Stimulated activated naive CD8-positive, alpha-beta T cell treated with anti-CD3 and anti-CD28 coated beads, Interleukin-15, amount 100 ng/mL, for 72 hours (primary cell): ENCODE measurements around the gene LRRK2.

Experiments
- ATAC-seq: fragments of 150-1000 bp; cut with Tn5 transposase; 2 replicates; pipeline ENCODE4 v1.10.0; 2021; ENCODE audit warnings: mild to moderate bottlenecking, moderate library complexity
- DNase-seq, 2 donors: peaks; one replicate each; pipeline ENCODE4 v3.0.0; 2021 to 2022
- H3K27ac Mint-ChIP-seq, 2 donors: one replicate each; pipeline ENCODE4 v1.8.0; 2022; ENCODE audit warnings: mild to moderate bottlenecking in 2 of 2, mixed read lengths in 2 of 2, moderate library complexity in 2 of 2
- H3K27me3 Mint-ChIP-seq: one replicate; pipeline ENCODE4 v1.8.0; 2022; ENCODE audit warnings: mixed read lengths
- H3K4me1 Mint-ChIP-seq: one replicate; pipeline ENCODE4 v1.8.0; 2022; ENCODE audit warnings: mild to moderate bottlenecking, mixed read lengths
- H3K4me3 Mint-ChIP-seq, 2 donors: one replicate each; pipeline ENCODE4 v1.8.0; 2022; ENCODE audit warnings: mild to moderate bottlenecking in 2 of 2, mixed read lengths in 2 of 2, moderate library complexity in 1 of 2
- H3K9me3 Mint-ChIP-seq, 2 donors: one replicate each; pipeline ENCODE4 v1.8.0; 2022; ENCODE audit warnings: mixed read lengths in 2 of 2

LRRK2 gene

DNA sequence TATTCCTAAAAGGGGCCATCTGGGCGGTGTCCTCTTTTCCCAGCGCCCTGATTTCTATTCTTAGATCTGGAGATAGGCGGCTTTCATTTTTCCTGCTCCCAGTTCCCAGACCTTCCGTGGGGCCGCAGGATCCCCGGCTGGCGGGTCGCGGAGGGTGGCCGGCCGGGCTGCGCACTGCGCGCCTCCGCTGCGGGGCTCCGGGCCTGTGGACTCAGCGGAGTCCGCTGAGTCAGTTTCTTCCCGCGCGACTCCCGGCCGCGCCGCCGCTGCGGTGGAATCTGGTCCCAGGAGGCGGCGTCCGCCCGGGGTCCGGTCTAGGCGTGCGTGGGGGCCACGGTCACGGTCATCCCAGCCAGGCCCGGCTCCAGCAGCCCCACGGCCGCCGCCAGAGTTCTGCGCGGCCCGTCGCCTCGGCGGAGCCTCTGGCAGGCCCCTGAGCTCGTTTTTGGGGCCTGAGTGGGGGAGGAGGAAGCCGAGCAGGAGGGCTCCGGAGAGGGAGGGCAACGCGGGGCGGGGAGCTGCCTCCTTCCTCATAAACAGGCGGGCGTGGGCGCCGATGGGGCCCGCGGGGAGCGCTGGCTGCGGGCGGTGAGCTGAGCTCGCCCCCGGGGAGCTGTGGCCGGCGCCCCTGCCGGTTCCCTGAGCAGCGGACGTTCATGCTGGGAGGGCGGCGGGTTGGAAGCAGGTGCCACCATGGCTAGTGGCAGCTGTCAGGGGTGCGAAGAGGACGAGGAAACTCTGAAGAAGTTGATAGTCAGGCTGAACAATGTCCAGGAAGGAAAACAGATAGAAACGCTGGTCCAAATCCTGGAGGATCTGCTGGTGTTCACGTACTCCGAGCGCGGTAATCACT lies at the start of gene LRRK2:
Gene LRRK2, plus strand, starts transcription at position 559 of the 853 bp plus-strand sequence. Its CDS starts 135 bp downstream, at position 694.
- Mint-ChIP-seq H3K9me3 (no peaks in the 10 kb centered on the region), H3K27me3 (peaks cover 58% of the 10 kb centered on the region), H3K27ac (peak within 1 kb of the TSS in 1 of 2 donors; percentile 62), H3K4me1 (peaks cover 6% of the 10 kb centered on the region), H3K4me3 (peak within 1 kb of the TSS; percentile 49 to 64)
- DNase-seq, result peak; percentile 46 to 47
- peak; percentile 88 for ATAC-seq

DNA sequence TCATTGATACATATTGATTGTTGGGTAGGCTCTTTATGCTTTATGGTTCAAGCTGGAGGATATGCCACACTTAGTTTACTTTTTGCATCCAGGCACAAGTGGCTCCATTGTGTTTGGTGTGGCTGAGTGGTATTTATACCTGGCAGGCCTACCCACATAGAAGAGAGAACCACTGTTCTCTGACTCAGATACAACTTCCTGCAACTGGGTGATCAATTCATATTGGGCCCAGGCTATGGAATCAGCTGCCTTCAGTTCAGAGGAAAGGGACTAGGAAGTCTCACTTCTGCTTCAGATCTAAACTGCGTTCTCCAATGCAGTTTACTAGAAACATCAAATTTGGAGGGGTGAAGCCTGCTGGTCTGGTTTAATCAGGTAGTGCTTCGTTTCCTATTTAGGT lies 49.8 kb upstream of the LRRK2 start:
- H3K4me1 Mint-ChIP-seq, result peaks cover 6% of the 10 kb centered on the region
- peaks cover 7% of the 10 kb centered on the region for H3K27me3 Mint-ChIP-seq
- ATAC-seq (peak; percentile 39), DNase-seq (no peak)
- peaks cover under 1 to 4% of the 10 kb centered on the region in 2 donors for H3K9me3 Mint-ChIP-seq
- no peak overlapping the region for H3K27ac Mint-ChIP-seq
- H3K4me3 Mint-ChIP-seq, result no peak overlapping the region

DNA sequence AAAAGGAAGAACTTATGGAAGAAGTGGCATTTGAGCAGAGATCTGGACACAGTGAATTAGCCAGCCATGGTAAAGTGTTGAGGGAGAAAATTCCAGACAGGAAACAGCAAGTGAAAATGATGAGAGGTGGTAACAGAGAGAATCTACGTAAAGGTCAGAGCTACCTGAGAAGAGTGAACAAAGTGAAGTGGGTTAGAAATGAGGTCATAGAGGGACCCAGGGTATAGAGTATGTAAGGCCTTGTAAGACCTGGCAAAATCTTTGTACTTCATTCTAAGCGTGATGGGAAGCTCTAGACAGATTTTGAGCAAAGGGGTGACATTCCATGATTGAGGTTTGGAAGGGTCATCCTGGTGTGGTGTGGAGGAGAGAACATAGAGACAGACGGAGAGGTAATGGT lies 49.3 kb upstream of the LRRK2 start:
- H3K4me1 Mint-ChIP-seq, result peaks cover 4% of the 10 kb centered on the region
- no peak overlapping the region for H3K27ac Mint-ChIP-seq
- ATAC-seq (no peak), DNase-seq (no peak)
- no peak overlapping the region for H3K4me3 Mint-ChIP-seq
- peaks cover 5 to 8% of the 10 kb centered on the region in 2 donors for H3K9me3 Mint-ChIP-seq
- peaks cover 7% of the 10 kb centered on the region for H3K27me3 Mint-ChIP-seq

DNA sequence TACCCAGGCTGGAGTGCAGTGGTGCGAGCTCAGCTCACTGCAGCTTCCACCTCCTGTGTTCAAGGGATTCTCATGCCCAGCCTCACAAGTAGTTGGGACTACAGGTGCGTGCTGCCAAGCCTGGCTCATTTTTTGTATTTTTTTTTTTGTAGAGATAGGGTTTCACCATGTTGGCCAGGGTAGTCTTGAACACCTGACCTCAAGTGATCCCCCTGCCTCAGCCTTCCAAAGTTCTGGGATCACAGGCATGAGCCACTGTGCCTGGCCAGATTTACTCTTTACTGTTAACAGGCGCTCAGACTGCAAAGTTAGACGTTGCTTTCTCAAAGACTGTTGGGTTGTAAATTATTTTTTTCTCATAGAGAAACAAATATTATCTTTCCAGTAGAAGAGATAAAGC lies 46.1 kb upstream of the LRRK2 start:
- ATAC-seq, result no peak
- Mint-ChIP-seq H3K27ac (no peak overlapping the region), H3K4me3 (no peak overlapping the region), H3K4me1 (no peaks in the 10 kb centered on the region), H3K9me3 (peaks cover 5 to 9% of the 10 kb centered on the region in 2 donors), H3K27me3 (peaks cover 7% of the 10 kb centered on the region)
- DNase-seq, result no peak

DNA sequence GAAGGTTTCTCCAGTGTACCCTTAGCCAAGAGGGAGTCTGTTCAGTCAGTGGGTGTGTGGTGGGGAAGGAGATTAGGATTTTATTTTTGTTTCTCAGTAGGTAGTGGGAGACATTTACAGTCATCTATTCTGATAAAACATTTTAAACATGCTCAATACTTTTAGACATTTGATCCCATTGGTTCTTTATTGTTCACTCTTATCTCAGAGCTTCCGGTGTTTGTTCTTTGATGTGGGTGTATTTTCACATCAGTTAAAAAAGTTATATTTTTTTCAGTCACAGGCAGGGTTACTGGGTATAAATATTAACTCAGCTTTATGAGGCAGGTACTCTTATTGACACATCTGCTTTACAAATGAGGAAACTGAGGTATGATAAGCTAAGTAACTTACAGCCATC lies 43.3 kb upstream of the LRRK2 start:
- DNase-seq, result no peak
- Mint-ChIP-seq H3K27me3 (no peaks in the 10 kb centered on the region), H3K4me3 (no peak overlapping the region), H3K4me1 (no peaks in the 10 kb centered on the region), H3K27ac (no peak overlapping the region), H3K9me3 (peaks cover 5% of the 10 kb centered on the region in 2 donors)
- no peak for ATAC-seq

DNA sequence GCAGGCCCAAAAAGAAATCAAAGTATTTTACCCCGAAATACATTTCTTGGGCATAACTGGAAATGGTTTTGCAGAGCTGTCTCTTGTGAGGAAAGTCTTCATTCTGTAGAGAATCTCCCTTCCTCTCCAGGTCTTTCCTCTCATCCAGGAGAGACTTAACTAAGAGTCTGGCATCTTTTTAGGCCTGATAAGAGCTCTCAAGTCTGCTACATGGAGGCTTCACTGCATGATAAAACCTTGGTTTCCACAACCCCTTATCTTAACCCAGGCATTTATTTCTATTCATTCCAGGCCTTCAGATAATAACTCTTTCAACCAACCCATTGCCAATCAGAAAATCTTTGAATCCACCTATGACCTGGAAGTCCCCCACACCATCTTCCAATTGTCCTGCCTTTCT lies 41.1 kb upstream of the LRRK2 start:
- Mint-ChIP-seq H3K4me1 (no peaks in the 10 kb centered on the region), H3K4me3 (no peak overlapping the region), H3K27me3 (no peaks in the 10 kb centered on the region), H3K27ac (peak overlapping the region in 1 of 2 donors; percentile 69), H3K9me3 (peaks cover 5% of the 10 kb centered on the region in 2 donors)
- ATAC-seq (no peak), DNase-seq (no peak)

DNA sequence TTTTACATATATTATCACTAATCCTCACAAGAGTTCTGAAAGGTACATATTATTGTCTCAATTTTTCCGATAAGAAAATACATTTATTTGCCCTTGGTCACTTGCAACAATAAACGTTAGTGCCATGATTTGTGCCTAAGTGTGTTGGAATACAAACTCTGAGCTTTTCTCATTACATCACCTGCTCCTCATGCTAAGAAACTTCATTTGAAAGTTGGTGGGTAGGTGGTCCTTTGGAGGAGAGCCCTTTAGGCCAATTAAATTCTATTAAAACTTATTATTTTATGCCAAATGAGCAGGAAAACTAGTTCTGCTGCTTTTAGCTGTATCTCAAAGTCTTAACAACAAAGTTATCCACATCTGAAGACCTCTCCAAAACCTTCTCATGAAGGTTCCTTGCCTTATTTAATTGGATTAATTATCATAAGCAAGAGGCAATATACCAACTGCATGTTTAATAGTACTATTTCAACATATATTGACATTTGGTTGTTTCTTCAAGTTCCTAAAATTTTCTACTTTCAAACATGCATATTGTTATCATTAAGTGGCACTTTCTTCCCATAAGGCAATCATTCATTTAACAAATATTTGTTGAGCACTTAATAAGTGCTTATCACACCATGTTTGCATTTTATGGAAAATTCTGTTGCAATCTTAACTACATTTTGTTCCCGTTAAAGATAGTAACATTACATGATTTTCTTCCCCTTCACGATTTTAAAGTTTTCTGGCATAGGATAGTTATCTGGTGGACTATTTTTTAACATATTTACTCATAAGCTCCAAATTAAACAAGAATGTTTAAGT lies 40.1 kb upstream of the LRRK2 start:
- ATAC-seq, result no peak
- Mint-ChIP-seq H3K4me1 (no peaks in the 10 kb centered on the region), H3K27ac (no peak overlapping the region), H3K4me3 (no peak overlapping the region), H3K9me3 (peaks cover 5% of the 10 kb centered on the region in 2 donors), H3K27me3 (no peaks in the 10 kb centered on the region)
- DNase-seq, result no peak

DNA sequence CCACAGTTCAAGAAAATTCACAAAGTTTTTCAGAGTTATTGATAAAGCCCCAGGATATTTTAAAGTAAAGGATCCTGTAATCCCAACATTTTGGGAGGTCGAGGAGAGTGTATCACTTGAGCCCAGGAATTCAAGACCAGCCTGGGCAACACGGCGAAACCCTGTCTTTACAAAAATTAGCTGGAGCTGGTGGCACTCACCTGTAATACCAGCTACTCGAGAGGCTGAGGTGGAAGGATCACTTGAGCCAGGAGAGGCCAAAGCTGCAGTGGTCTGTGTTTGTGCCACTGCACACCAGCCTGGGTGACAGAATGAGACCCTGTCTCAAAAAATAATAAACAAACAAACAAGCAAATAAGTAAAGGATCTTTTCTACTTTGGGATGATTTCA lies 39.5 kb upstream of the LRRK2 start:
- ATAC-seq (no peak), DNase-seq (no peak)
- H3K27me3 Mint-ChIP-seq, result no peaks in the 10 kb centered on the region
- no peaks in the 10 kb centered on the region for H3K4me1 Mint-ChIP-seq
- no peak overlapping the region for H3K4me3 Mint-ChIP-seq
- no peak overlapping the region for H3K27ac Mint-ChIP-seq
- peaks cover 3% of the 10 kb centered on the region in 2 donors for H3K9me3 Mint-ChIP-seq

DNA sequence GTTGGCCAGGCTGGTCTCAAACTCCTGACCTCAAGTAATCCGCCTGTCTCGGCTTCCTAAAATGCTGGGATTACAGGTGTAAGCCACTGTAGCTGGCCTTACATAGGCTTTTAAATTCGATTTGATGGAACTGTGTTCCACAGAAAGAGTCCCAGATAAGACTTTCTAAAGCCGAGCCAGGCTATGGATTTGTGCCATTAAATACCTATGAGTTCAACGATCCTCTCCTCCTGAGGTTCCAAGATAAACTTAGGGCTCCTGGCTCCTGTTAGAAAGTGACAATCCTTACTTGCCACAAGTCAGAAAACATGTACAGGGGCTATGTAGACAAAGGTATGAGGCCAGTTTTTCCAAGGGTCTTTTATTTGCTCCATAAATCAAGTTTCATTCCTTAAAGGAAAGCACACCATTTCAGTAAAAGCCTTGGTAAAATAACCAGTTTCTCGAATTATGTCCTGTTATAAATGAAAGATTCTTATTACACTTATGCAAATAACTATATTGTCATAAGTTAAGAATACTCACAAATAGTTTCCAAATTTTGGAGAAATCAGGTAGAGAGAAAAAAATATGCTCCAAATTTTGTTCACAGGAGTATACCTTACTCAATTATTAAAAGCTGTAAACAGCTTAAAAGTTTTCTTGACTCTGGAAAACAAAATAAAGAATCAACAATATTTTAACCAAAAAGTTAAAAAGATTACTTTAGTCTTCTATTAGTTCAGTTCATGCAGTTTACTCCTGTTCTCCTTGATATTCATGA lies 36.1 kb upstream of the LRRK2 start:
- Mint-ChIP-seq H3K4me3 (no peak overlapping the region), H3K27ac (no peak overlapping the region), H3K27me3 (no peaks in the 10 kb centered on the region), H3K4me1 (peaks cover 8% of the 10 kb centered on the region), H3K9me3 (no peaks in the 10 kb centered on the region)
- no peak for DNase-seq
- ATAC-seq, result no peak

DNA sequence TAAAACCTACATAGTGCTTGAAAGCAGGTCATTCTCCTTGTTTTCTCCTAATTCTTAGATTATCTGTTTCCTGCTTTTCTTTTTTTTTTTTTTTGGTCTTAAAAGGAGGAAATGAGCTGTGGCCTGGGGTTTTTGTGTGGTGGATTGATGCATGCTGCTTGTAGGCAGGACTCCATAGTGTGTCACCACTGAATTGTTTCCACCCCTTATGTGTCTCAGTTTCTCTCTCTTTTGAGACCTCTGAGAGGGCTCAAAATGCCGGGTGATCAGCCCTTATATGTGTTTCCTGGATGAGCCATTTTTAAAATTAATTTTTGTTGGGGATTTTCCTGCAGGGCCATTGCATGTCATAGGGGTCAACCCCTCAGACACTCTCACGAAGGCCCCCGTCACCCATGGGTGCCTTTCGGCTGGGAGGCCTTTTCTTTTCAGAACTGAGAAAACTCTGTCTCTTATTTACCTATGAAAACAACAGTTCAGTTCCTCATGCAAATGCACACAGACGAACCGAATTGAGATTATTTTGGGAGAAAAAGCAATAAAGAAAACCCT lies 32.0 kb upstream of the LRRK2 start:
- ATAC-seq (peak; percentile 86), DNase-seq (peak in 1 of 2 donors; percentile 21)

DNA sequence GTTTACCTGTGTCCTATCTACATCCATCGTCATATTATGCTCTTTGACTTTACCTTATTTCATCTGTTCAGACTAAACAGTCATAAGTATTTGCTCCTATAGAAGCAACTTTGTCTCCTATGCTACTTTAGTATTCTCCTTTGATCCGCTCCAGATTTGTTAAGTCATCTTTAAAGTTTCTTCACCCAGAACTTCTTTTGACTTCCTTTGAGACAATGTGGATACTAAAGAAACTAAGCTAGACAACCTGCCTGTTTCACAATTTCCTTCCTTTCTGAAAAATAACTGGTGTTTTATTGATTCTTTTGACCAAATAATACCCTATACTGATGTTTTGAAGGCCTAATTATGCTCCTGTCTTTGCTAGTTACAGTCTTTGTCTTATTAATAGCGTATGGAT lies 30.0 kb upstream of the LRRK2 start:
- Mint-ChIP-seq H3K4me1 (peaks cover 8% of the 10 kb centered on the region), H3K27ac (no peak overlapping the region), H3K9me3 (no peaks in the 10 kb centered on the region), H3K27me3 (no peaks in the 10 kb centered on the region), H3K4me3 (no peak overlapping the region)
- ATAC-seq (no peak), DNase-seq (no peak)

More for the DNA sequence above, 32.0 kb upstream of the LRRK2 start:
- no peak overlapping the region for H3K4me3 Mint-ChIP-seq
- H3K27me3 Mint-ChIP-seq, result no peaks in the 10 kb centered on the region
- no peak overlapping the region for H3K27ac Mint-ChIP-seq
- H3K9me3 Mint-ChIP-seq, result no peaks in the 10 kb centered on the region
- peaks cover 8% of the 10 kb centered on the region for H3K4me1 Mint-ChIP-seq

DNA sequence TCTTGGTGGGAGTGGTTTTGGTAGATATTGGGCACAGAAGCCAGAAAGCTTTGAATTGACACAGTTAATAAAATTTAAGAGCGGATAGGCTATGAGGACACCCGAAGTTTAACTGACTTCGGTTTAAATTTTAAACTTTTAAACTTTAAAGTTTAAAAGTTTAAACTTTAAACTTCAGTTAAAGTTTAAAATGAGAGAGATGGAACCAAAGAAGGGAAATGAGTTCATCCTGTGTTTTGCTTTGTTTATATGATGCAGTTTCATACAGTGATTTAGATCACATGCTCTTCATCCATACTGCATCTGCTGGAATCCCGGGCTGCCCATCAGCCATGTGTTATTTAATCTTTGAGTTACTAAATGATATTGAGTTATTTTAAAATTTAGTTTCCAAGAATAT lies 27.2 kb upstream of the LRRK2 start:
- no peak overlapping the region for H3K4me3 Mint-ChIP-seq
- ATAC-seq, result no peak
- no peak overlapping the region for H3K27ac Mint-ChIP-seq
- H3K4me1 Mint-ChIP-seq, result peaks cover 6% of the 10 kb centered on the region
- no peak for DNase-seq
- no peaks in the 10 kb centered on the region for H3K9me3 Mint-ChIP-seq
- no peaks in the 10 kb centered on the region for H3K27me3 Mint-ChIP-seq

DNA sequence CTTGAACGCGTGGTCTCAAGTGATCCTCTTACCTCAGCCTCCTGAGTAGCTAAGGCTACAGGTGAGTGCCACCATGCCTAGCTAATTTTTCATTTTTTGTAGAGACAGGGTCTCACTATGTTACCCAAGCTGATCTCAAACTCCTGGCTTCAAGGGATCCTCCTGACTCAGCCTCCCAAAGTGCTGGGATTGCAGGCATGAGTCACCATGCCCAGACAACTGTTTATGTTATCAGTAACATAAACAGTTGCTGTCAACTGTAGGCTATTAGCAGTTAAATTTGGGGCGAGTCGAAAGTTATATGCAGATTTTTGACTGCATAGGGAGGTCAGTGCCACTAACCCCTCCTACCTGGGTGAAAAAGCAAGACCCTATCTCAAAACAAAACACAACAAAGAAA lies 26.2 kb upstream of the LRRK2 start:
- H3K4me1 Mint-ChIP-seq, result no peaks in the 10 kb centered on the region
- H3K9me3 Mint-ChIP-seq, result no peaks in the 10 kb centered on the region
- no peak for DNase-seq
- no peak overlapping the region for H3K4me3 Mint-ChIP-seq
- H3K27ac Mint-ChIP-seq, result no peak overlapping the region
- ATAC-seq, result no peak
- H3K27me3 Mint-ChIP-seq, result no peaks in the 10 kb centered on the region

DNA sequence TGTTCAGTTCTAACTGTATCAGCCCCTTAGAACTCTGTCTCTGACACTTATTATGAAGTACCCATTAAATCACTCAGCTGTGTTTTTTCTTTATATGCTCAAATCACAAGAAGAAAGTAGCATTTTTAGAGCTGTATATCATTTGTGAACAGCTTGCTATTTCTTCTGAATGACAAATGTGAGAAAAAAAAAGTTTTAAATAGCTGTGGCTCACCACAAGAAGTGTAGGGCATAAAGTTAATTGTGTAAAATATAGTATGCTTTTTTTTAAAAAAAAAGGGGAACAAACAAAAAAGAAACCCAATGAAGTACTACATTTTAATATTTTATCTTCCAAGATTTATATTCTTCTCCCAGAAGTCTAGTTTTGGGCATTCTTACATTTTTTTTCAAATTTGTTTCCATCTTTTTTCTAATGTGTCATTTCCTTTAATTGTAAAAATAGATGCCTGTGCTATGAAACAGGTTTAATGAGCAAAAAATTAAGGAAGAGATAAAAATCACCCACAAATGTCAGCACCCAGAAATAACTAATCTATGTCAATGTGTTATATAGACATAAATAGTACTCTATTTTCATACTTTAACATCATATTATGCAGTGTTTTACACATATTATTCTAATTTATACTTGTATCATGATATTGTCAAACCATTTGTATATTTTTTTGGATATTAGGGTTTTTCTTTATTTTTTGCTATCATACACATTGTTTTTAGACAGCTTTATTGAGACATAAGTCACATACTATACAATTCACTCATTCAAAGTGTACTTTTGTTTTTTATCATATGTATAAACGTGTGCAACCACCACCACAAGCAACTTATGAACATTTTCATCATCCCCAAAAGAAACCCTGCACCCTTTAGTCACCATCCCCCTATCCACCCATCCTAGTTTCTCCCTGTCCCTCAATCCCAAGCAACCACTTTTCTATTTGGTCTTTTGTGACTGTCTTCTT lies 22.4 kb upstream of the LRRK2 start:
- Mint-ChIP-seq H3K9me3 (no peaks in the 10 kb centered on the region), H3K4me3 (no peak overlapping the region), H3K27me3 (no peaks in the 10 kb centered on the region), H3K4me1 (no peaks in the 10 kb centered on the region), H3K27ac (no peak overlapping the region)
- ATAC-seq (no peak), DNase-seq (no peak)
